Upper lobe of left lung (tissue), 6 donors: ENCODE results near the gene GPD1L. TPM values are rescaled to one million over a fixed set of nuclear protein-coding genes. Genes with fewer than 3 reads are reported as not detected.

ENCODE experiments used
- ATAC-seq, 2 donors: fragments of 200-7000 bp; cut with Tn5 transposase; one replicate each; pipeline ENCODE4 v1.9.1; 2022; ENCODE audit warnings: mild to moderate bottlenecking in 2 of 2, moderate library complexity in 2 of 2; ENCODE audit not compliant: low FRiP score in 2 of 2
- DNase-seq, 2 donors: peaks; one replicate each; pipeline ENCODE4 v3.0.0-alpha.2; 2019 to 2020
- H3K27ac ChIP-seq, 4 donors: fragments of 200-600 bp; sonication (generic); one replicate each; pipeline ENCODE4 v1.5.1; 2016 to 2019
- H3K27me3 ChIP-seq, 4 donors: fragments of 200-600 bp; sonication (generic); one replicate each; pipeline ENCODE4 v1.5.1; 2017 to 2019
- H3K36me3 ChIP-seq, 4 donors: fragments of 200-600 bp; sonication (generic); one replicate each; pipeline ENCODE4 v1.5.1; 2016 to 2019
- H3K4me1 ChIP-seq, 4 donors: fragments of 200-600 bp; sonication (generic); one replicate each; pipeline ENCODE4 v1.5.1; 2018 to 2019
- H3K4me3 ChIP-seq, 4 donors: fragments of 200-600 bp; sonication (generic); one replicate each; pipeline ENCODE4 v1.5.1; 2017 to 2019; ENCODE audit warnings: mild to moderate bottlenecking in 2 of 4, moderate library complexity in 1 of 4
- H3K9me3 ChIP-seq, 4 donors: fragments of 200-600 bp; sonication (generic); one replicate each; pipeline ENCODE4 v1.5.1; 2018 to 2019
- EP300 ChIP-seq, 4 donors: sonication (generic); formaldehyde crosslinking; IDR thresholded peaks; one replicate each; pipeline ENCODE4 v1.5.1; 2017; ENCODE audit warnings: antibody characterized with exemption in 4 of 4, control low read depth in 2 of 4
- POLR2A ChIP-seq, 4 donors: fragments of 450-650 bp; IDR thresholded peaks; one replicate each; pipeline ENCODE4 v1.5.1; 2016 to 2017; ENCODE audit warnings: antibody characterized with exemption in 4 of 4, mild to moderate bottlenecking in 2 of 4
- POLR2AphosphoS5 ChIP-seq, 2 donors: sonication (generic); formaldehyde crosslinking; IDR thresholded peaks; one replicate each; pipeline ENCODE4 v1.5.1; 2017; ENCODE audit warnings: antibody characterized with exemption in 2 of 2
- WGBS, 2 donors: methylation state at CpG; one replicate each; pipeline ENCODE4 v1.1.5; 2017 to 2018; 5-methylcytosine and 5-hydroxymethylcytosine counted together
- total RNA-seq, 6 donors: library from RNA; depleted of rRNA in 4 of 6; stranded (reverse); fragments of >200 nt in 4 of 6; gene quantifications; one replicate each; pipeline versions ENCODE4 v1.1.0 to v1.2.1, GENCODE V29; 2016 to 2021
- TF ChIP-seq, protein P1 (sequence below), 6 experiments: fragments of 450-650 bp in 4 of 6; fragments of 200-600 bp in 2 of 6; sonication (generic) in 2 of 6; IDR thresholded peaks; one replicate each; pipeline ENCODE4 v1.5.1; 2016 to 2019; ENCODE audit warnings: antibody characterized with exemption in 6 of 6
- donor health status: DM: no; HTN: no; CAD: no; lungs with moderate emphysema.
- donor health status: DM: no; HTN: yes; CAD: no; lungs with severe emphysema.

GPD1L gene
- total RNA-seq, 6 donors from 2014 or later: 50.8 to 221 (median 115) TPM

DNA sequence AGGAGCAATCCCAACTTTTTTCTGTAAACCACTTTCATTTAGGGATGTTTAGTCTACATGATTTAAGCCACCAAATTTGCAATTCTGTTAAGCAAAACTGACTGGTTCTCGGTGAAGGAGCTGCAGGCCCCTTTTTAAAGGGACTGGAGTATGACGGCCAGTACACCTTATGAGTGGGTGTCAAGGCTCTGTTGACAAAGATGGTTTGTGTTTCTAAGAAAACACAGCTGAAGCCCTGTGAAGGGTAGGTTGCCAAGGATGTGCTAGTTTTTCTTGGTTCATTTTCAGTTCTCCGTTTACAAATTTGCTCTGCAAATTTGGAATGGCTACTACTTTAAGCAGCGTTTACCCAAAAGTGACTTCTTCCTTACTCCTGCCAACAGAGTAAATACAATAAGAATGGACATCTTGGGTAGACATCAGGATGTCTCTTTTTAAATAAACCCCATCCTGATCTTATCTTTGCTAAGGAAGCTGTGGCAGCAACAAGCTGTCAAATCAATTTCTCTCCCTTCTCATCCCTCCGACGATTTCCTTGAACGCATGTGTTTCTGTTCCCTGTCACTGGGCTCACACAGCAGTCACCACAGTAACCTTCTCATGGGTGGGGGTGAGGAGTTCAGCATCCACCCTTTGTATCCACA lies 73.8 kb downstream of the GPD1L start:
- TF ChIP-seq POLR2AphosphoS5 (IDR thresholded peaks at IDR 0.05): peak; percentile 55 to 67
- TF ChIP-seq EP300 (IDR thresholded peaks at IDR 0.05): peak in 2 of 4 donors; percentile 45 to 72
- TF ChIP-seq POLR2A (IDR thresholded peaks at IDR 0.05): no peak
- TF ChIP-seq, protein P1, sequence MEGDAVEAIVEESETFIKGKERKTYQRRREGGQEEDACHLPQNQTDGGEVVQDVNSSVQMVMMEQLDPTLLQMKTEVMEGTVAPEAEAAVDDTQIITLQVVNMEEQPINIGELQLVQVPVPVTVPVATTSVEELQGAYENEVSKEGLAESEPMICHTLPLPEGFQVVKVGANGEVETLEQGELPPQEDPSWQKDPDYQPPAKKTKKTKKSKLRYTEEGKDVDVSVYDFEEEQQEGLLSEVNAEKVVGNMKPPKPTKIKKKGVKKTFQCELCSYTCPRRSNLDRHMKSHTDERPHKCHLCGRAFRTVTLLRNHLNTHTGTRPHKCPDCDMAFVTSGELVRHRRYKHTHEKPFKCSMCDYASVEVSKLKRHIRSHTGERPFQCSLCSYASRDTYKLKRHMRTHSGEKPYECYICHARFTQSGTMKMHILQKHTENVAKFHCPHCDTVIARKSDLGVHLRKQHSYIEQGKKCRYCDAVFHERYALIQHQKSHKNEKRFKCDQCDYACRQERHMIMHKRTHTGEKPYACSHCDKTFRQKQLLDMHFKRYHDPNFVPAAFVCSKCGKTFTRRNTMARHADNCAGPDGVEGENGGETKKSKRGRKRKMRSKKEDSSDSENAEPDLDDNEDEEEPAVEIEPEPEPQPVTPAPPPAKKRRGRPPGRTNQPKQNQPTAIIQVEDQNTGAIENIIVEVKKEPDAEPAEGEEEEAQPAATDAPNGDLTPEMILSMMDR (IDR thresholded peaks at IDR 0.05): no peak
- H3K36me3 ChIP-seq: no peaks in the 10 kb centered on the region
- WGBS, 2 donors: 38 to 48% methylated on average over 7 of the region's 7 CpGs
- H3K4me3 ChIP-seq: no peak overlapping the region
- no peaks in the 10 kb centered on the region for H3K9me3 ChIP-seq
- ATAC-seq (no peak), DNase-seq (no peak)
- H3K27me3 ChIP-seq: no peaks in the 10 kb centered on the region
- peaks cover 6 to 28% (median 14%) of the 10 kb centered on the region in 4 donors for H3K4me1 ChIP-seq
- H3K27ac ChIP-seq: peak overlapping the region in 2 of 4 donors; percentile 31 to 62

GRCh38 chr3:32181365-32181764 lies 74.9 kb downstream of the GPD1L start:
- no peak for TF ChIP-seq POLR2AphosphoS5 (IDR thresholded peaks at IDR 0.05)
- no peak for TF ChIP-seq POLR2A (IDR thresholded peaks at IDR 0.05)
- no peak for TF ChIP-seq EP300 (IDR thresholded peaks at IDR 0.05)
- TF ChIP-seq, protein P1 (IDR thresholded peaks at IDR 0.05): no peak
- H3K27me3 ChIP-seq: no peaks in the 10 kb centered on the region

GRCh38 chr3:32181796-32182195 lies 75.4 kb downstream of the GPD1L start:
- TF ChIP-seq POLR2A (IDR thresholded peaks at IDR 0.05) (no peak), EP300 (IDR thresholded peaks at IDR 0.05) (no peak), POLR2AphosphoS5 (IDR thresholded peaks at IDR 0.05) (no peak)
- TF ChIP-seq, protein P1 (IDR thresholded peaks at IDR 0.05): no peak
- Histone ChIP-seq H3K27me3 (no peaks in the 10 kb centered on the region), H3K36me3 (no peaks in the 10 kb centered on the region), H3K27ac (no peak overlapping the region), H3K4me1 (peaks cover 6 to 28% (median 14%) of the 10 kb centered on the region in 4 donors), H3K4me3 (no peak overlapping the region), H3K9me3 (no peaks in the 10 kb centered on the region)
- 84 to 85% methylated on average over 6 of the region's 6 CpGs for WGBS, 2 donors
- DNase-seq: no peak
- ATAC-seq: no peak

More at GRCh38 chr3:32181365-32181764, 74.9 kb downstream of the GPD1L start:
- Histone ChIP-seq H3K9me3 (no peaks in the 10 kb centered on the region), H3K4me3 (no peak overlapping the region), H3K27ac (peak overlapping the region in 2 of 4 donors; percentile 6 to 31), H3K36me3 (no peaks in the 10 kb centered on the region), H3K4me1 (peaks cover 6 to 28% (median 14%) of the 10 kb centered on the region in 4 donors)
- DNase-seq (no peak), ATAC-seq (no peak)
- WGBS, 2 donors: 87 to 95% methylated on average over 7 of the region's 7 CpGs

DNA sequence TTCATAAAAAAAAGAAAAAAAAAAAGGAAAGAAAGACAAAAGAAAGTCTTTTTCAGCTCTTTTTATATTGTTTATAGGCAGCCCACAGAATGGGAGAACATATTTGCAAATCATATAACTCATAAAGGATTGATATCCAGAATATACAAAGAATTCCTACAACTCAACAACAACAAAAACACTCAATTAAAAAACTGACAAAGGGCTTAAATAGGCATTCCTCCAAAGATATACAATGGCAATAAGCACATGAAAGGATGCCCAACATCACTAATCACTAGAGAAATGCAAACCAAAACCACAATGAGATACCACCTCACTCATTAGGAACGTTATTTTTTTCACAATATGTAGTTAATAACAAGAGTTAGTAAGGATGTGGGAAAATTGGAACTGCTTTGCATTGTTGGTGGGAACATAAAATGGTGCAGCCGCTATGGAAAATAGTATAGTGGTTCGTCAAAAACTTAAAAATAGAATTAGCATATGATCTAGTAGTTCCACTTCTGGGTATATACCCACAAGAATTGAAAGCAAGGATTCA lies 77.8 kb downstream of the GPD1L start:
- DNase-seq (no peak), ATAC-seq (no peak)
- Histone ChIP-seq H3K9me3 (no peaks in the 10 kb centered on the region), H3K27me3 (no peaks in the 10 kb centered on the region), H3K27ac (no peak overlapping the region), H3K36me3 (no peaks in the 10 kb centered on the region), H3K4me3 (no peak overlapping the region), H3K4me1 (peaks cover 0 to 13% (median 4%) of the 10 kb centered on the region in 4 donors)
- WGBS, 2 donors: 64 to 85% methylated on average over 3 of the region's 3 CpGs
- TF ChIP-seq, protein P1 (IDR thresholded peaks at IDR 0.05): no peak
- TF ChIP-seq POLR2AphosphoS5 (IDR thresholded peaks at IDR 0.05) (no peak), POLR2A (IDR thresholded peaks at IDR 0.05) (no peak), EP300 (IDR thresholded peaks at IDR 0.05) (no peak)
